ENCODE measurements around the gene LHCGR. TPM values are rescaled to one million over a fixed set of nuclear protein-coding genes. Genes with fewer than 3 reads are reported as not detected.

LHCGR gene
- total RNA-seq, 3 donors from 2014 or later, result not detected

- H3K9me3 Mint-ChIP-seq, result no peaks in the 10 kb centered on the region
- ATAC-seq, result no peak
- no peak overlapping the region for H3K4me3 Mint-ChIP-seq
- no peaks in the 10 kb centered on the region for H3K4me1 Mint-ChIP-seq (ENCODE audit: low read depth)
- no peaks in the 10 kb centered on the region for H3K36me3 Mint-ChIP-seq (ENCODE audit: insufficient read depth)
- H3K27me3 Mint-ChIP-seq (ENCODE audit: low read depth), result no peaks in the 10 kb centered on the region
- no peak for DNase-seq
Observed at GRCh38 chr2:48727560-48727959, 28.0 kb downstream of the LHCGR start.

GRCh38 chr2:48725696-48726494, 29.6 kb downstream of the LHCGR start:
- no peak for ATAC-seq
- H3K9me3 Mint-ChIP-seq, result no peaks in the 10 kb centered on the region
- H3K27me3 Mint-ChIP-seq (ENCODE audit: low read depth), result peaks cover 4% of the 10 kb centered on the region
- no peaks in the 10 kb centered on the region for H3K4me1 Mint-ChIP-seq (ENCODE audit: low read depth)
- DNase-seq, result no peak
- H3K36me3 Mint-ChIP-seq (ENCODE audit: insufficient read depth), result no peaks in the 10 kb centered on the region
- H3K4me3 Mint-ChIP-seq, result no peak overlapping the region

GRCh38 chr2:48724278-48724677, 31.2 kb downstream of the LHCGR start:
- DNase-seq (no peak), ATAC-seq (no peak)
- Mint-ChIP-seq H3K4me3 (no peak overlapping the region), H3K36me3 (ENCODE audit: insufficient read depth) (no peaks in the 10 kb centered on the region), H3K4me1 (ENCODE audit: low read depth) (no peaks in the 10 kb centered on the region), H3K9me3 (no peaks in the 10 kb centered on the region), H3K27me3 (ENCODE audit: low read depth) (peaks cover 8% of the 10 kb centered on the region)

- ATAC-seq, result no peak
- no peak for DNase-seq
- Mint-ChIP-seq H3K27me3 (ENCODE audit: low read depth) (peaks cover 8% of the 10 kb centered on the region), H3K4me3 (no peak overlapping the region), H3K36me3 (ENCODE audit: insufficient read depth) (no peaks in the 10 kb centered on the region), H3K9me3 (no peaks in the 10 kb centered on the region), H3K4me1 (ENCODE audit: low read depth) (no peaks in the 10 kb centered on the region)
Observed at GRCh38 chr2:48723129-48723528, 32.4 kb downstream of the LHCGR start.

- DNase-seq (no peak), ATAC-seq (no peak)
- Mint-ChIP-seq H3K27me3 (ENCODE audit: low read depth) (peaks cover 8% of the 10 kb centered on the region), H3K4me1 (ENCODE audit: low read depth) (no peaks in the 10 kb centered on the region), H3K36me3 (ENCODE audit: insufficient read depth) (no peaks in the 10 kb centered on the region), H3K9me3 (no peaks in the 10 kb centered on the region), H3K4me3 (no peak overlapping the region)
Observed at GRCh38 chr2:48722391-48722790, 33.1 kb downstream of the LHCGR start.

GRCh38 chr2:48721158-48721557, 34.4 kb downstream of the LHCGR start:
- no peak overlapping the region for H3K4me3 Mint-ChIP-seq
- H3K9me3 Mint-ChIP-seq, result no peaks in the 10 kb centered on the region
- DNase-seq (no peak), ATAC-seq (no peak)
- H3K4me1 Mint-ChIP-seq (ENCODE audit: low read depth), result no peaks in the 10 kb centered on the region
- H3K27me3 Mint-ChIP-seq (ENCODE audit: low read depth), result peaks cover 8% of the 10 kb centered on the region
- no peaks in the 10 kb centered on the region for H3K36me3 Mint-ChIP-seq (ENCODE audit: insufficient read depth)

- Mint-ChIP-seq H3K27me3 (ENCODE audit: low read depth) (peaks cover 9% of the 10 kb centered on the region), H3K36me3 (ENCODE audit: insufficient read depth) (no peaks in the 10 kb centered on the region)
- no peak for DNase-seq
Observed at GRCh38 chr2:48719480-48720177, 35.9 kb downstream of the LHCGR start.

GRCh38 chr2:48717846-48718245, 37.7 kb downstream of the LHCGR start:
- Mint-ChIP-seq H3K36me3 (ENCODE audit: insufficient read depth) (no peaks in the 10 kb centered on the region), H3K4me3 (no peak overlapping the region), H3K9me3 (no peaks in the 10 kb centered on the region), H3K4me1 (ENCODE audit: low read depth) (no peaks in the 10 kb centered on the region), H3K27me3 (ENCODE audit: low read depth) (peaks cover 10% of the 10 kb centered on the region)
- ATAC-seq (no peak), DNase-seq (no peak)

More at GRCh38 chr2:48719480-48720177, 35.9 kb downstream of the LHCGR start:
- Mint-ChIP-seq H3K9me3 (no peaks in the 10 kb centered on the region), H3K4me1 (ENCODE audit: low read depth) (no peaks in the 10 kb centered on the region), H3K4me3 (no peak overlapping the region)
- no peak for ATAC-seq

- no peak for DNase-seq
- H3K4me1 Mint-ChIP-seq (ENCODE audit: low read depth), result no peaks in the 10 kb centered on the region
- H3K9me3 Mint-ChIP-seq, result no peaks in the 10 kb centered on the region
- H3K4me3 Mint-ChIP-seq, result no peak overlapping the region
- peaks cover 10% of the 10 kb centered on the region for H3K27me3 Mint-ChIP-seq (ENCODE audit: low read depth)
- ATAC-seq, result no peak
- no peaks in the 10 kb centered on the region for H3K36me3 Mint-ChIP-seq (ENCODE audit: insufficient read depth)
Observed at GRCh38 chr2:48715956-48716355, 39.6 kb downstream of the LHCGR start.

- Mint-ChIP-seq H3K4me3 (no peak overlapping the region), H3K36me3 (ENCODE audit: insufficient read depth) (no peaks in the 10 kb centered on the region), H3K27me3 (ENCODE audit: low read depth) (peaks cover 8% of the 10 kb centered on the region), H3K4me1 (ENCODE audit: low read depth) (no peaks in the 10 kb centered on the region), H3K9me3 (no peaks in the 10 kb centered on the region)
- ATAC-seq (no peak), DNase-seq (no peak)
Observed at GRCh38 chr2:48715042-48715899, 40.3 kb downstream of the LHCGR start.

GRCh38 chr2:48714245-48714644, 41.3 kb downstream of the LHCGR start:
- H3K4me3 Mint-ChIP-seq, result no peak overlapping the region
- ATAC-seq, result no peak

GRCh38 chr2:48713647-48714046, 41.9 kb downstream of the LHCGR start:
- no peak for DNase-seq
- no peak overlapping the region for H3K4me3 Mint-ChIP-seq

More at GRCh38 chr2:48714245-48714644, 41.3 kb downstream of the LHCGR start:
- Mint-ChIP-seq H3K4me1 (ENCODE audit: low read depth) (no peaks in the 10 kb centered on the region), H3K27me3 (ENCODE audit: low read depth) (peaks cover 6% of the 10 kb centered on the region), H3K36me3 (ENCODE audit: insufficient read depth) (no peaks in the 10 kb centered on the region), H3K9me3 (no peaks in the 10 kb centered on the region)
- DNase-seq, result no peak

GRCh38 chr2:48712151-48712550, 43.4 kb downstream of the LHCGR start:
- Mint-ChIP-seq H3K27me3 (ENCODE audit: low read depth) (peaks cover 9% of the 10 kb centered on the region), H3K9me3 (no peaks in the 10 kb centered on the region), H3K4me3 (no peak overlapping the region), H3K4me1 (ENCODE audit: low read depth) (no peaks in the 10 kb centered on the region), H3K36me3 (ENCODE audit: insufficient read depth) (no peaks in the 10 kb centered on the region)
- ATAC-seq (no peak), DNase-seq (no peak)

More at GRCh38 chr2:48713647-48714046, 41.9 kb downstream of the LHCGR start:
- no peaks in the 10 kb centered on the region for H3K4me1 Mint-ChIP-seq (ENCODE audit: low read depth)
- no peak for ATAC-seq
- H3K27me3 Mint-ChIP-seq (ENCODE audit: low read depth), result peaks cover 6% of the 10 kb centered on the region
- H3K9me3 Mint-ChIP-seq, result no peaks in the 10 kb centered on the region
- no peaks in the 10 kb centered on the region for H3K36me3 Mint-ChIP-seq (ENCODE audit: insufficient read depth)

GRCh38 chr2:48711343-48711742, 44.2 kb downstream of the LHCGR start:
- Mint-ChIP-seq H3K27me3 (ENCODE audit: low read depth) (peaks cover 9% of the 10 kb centered on the region), H3K9me3 (no peaks in the 10 kb centered on the region), H3K4me3 (no peak overlapping the region), H3K36me3 (ENCODE audit: insufficient read depth) (no peaks in the 10 kb centered on the region), H3K4me1 (ENCODE audit: low read depth) (no peaks in the 10 kb centered on the region)
- no peak for DNase-seq
- ATAC-seq, result no peak
